AML-193 (cell line): ENCODE measurements around the gene BMAL1.
A peak's percentile ranks its signal among the peaks of the same experiment; 100 is the strongest.

Source experiments
- DNase-seq, 2 experiments: peaks; one replicate each; lab custom pipeline; 2025; lab: John Stamatoyannopoulos, UW

BMAL1 gene

GRCh38 chr11:13261591-13262061 is 16.0 kb upstream of the BMAL1 start:
- no peak for DNase-seq

DNA sequence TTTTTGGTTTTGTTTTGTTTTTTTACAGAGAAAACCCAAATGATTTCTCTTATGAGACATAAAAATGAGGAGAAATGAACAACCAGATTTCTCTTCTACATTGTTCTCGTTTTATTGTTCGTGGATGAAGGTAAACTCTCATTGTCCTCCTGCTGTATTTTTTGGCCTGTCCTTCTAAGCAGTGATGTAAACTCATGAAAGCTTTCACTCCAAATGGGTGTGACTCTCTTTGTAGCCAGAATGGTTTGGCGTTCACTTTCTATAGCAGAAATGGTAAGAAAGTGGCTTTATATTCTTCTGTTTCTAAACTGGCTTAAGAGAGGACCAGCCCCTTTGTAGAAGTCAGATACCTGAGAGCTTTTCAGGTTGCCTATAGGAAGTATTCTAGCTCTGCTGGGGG is 15.5 kb upstream of the BMAL1 start:
- DNase-seq: no peak

- DNase-seq: no peak
These were observed 8.8 kb upstream of the BMAL1 start for GRCh38 chr11:13268791-13269190.

- no peak for DNase-seq
These were observed 7.8 kb upstream of the BMAL1 start for GRCh38 chr11:13269775-13270174.

DNA sequence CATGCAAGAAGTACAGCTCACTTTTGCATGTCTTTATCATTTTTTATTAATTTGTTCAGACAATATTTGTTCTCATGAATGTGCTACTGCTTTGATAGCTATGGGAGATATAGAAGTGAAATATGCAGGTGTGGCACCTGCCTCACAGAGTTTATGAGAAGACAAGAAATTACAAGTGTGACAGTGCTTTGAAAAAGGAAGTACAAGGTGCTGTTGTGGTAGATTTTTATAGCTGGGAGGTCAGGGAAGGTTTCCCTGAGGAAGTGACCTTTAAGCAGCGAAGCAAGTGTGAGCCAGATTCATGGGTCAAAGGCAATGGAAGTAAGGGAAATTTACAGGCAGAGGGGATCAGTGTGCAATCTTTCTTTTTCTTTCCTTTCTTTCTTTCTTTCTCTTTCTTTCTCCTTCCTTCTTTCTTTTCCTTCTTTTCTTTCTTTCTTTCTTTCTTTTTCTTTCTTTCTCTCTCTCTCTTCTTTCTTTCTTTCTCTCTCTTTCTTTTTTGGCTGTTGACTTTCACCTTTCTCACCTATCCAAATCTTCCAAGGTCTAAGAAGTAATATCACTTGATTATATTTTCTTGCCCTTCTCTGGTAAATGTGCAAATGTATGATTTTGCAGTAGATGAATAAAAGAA is 6.4 kb upstream of the BMAL1 start:
- DNase-seq: no peak

GRCh38 chr11:13276454-13276831 is 1.1 kb upstream of the BMAL1 start:
- peak in 1 of 2 experiments; percentile 14 for DNase-seq

- peak; percentile 87 for DNase-seq
These were observed 490 bp upstream of the BMAL1 start for GRCh38 chr11:13276832-13277767.

DNA sequence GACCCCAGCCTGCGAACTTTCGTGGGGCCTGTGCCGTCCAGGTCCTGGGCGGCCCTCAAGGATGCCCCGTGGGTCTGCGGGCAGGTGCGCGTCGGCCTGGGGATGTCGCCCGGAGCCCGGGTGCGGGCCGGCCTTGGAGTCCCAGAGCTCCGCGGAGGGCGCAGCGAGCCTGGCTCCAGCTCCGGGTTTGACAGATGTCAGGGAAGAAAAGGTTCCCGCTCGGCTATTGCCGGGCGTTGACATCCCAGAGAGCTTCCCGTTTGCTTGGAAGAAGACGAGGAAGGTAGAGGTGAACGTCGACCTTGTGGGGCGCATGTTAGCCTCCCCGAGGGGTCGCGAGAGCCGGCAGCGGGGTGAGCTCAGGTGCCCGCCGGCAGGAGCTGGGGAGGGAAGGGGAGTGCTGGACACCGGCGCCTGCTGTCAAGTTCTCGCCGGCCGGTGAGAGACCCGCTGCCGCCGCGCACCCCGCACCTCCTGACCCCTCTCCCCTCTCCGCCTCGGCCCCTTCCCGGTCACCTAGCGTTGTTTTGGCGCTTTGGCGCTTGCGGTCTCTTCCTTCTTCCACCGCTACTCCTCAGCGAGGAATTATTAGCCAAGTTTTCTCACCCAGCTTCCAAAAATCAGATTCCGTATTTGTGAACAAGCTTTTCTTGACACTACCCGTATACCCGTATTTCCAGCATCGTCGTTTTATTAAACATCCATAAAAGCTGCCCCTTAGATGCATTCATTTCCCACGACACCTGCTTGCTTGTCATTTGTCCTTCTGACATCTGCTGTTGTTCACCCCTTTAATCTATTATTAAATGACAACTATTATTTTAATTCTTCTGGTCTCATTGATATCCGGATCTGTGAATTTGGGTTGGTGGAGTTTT is 1.3 kb downstream of the BMAL1 start:
- DNase-seq: no peak

- DNase-seq: no peak
These were observed 1.9 kb downstream of the BMAL1 start for GRCh38 chr11:13279487-13279834.

- DNase-seq: no peak
These were observed 2.6 kb downstream of the BMAL1 start for GRCh38 chr11:13280092-13280722.

DNA sequence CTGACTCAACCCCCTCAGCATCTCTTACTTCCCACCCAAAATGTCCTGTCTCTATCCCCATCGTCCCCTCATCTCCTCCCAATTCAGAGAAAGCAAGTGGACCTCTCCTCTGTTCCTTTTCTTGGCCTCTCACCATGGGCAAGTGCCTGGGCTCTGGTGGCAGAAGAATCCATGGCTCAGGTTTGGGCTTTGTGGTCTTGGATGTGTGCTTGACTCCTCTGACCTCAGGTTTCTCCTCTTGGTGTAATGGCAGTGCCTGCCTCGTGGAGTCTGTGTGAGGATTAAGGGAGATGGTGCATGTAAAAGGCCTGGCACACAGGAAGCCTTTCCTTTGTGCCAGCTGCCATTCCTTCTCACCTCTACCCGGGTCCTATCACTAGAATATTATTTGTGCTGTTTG is 3.2 kb downstream of the BMAL1 start:
- no peak for DNase-seq

DNA sequence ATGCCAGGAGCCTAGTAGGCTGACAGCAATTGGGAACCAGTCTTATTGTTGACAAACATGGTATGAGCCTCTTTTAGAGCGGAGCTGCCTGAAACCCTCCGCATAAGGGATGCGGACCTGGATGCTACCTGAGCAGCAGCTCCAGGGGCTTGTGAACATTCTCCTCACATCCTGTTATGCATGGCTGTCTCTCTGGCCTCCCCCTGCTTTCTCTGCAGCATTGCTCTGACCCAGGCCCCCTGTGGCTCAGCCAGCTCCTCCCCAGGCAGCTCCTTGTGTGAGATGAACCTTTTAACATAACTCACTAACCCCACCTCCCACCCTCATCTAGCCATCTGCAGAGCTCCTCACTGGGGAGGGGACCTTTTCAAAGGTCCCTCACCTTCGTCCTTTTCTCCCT is 6.0 kb downstream of the BMAL1 start:
- DNase-seq: no peak

- DNase-seq: no peak
These were observed 7.4 kb downstream of the BMAL1 start for GRCh38 chr11:13284776-13285588.

GRCh38 chr11:13286279-13286821 is 8.8 kb downstream of the BMAL1 start:
- no peak for DNase-seq

- DNase-seq: no peak
These were observed 9.4 kb downstream of the BMAL1 start for GRCh38 chr11:13287036-13287435.

DNA sequence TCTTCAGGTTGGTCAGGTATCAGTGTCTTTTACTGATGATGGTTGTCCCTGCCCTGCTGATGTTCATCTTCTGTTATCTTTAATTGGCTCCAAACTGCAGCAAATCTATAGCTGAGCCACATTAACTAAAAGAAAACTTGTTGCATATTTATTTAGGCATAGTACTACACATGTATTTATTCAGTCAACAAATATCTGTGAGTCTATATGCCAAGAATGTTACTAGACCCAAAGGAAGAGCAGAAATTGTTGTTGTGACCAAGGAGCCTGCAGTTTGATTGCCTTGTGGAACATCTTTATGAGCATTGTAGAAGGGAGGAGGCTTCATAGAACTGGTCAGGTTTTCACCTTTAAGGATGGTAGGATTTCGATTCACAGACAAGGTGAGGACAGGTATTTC is 10.1 kb downstream of the BMAL1 start:
- DNase-seq: no peak

DNA sequence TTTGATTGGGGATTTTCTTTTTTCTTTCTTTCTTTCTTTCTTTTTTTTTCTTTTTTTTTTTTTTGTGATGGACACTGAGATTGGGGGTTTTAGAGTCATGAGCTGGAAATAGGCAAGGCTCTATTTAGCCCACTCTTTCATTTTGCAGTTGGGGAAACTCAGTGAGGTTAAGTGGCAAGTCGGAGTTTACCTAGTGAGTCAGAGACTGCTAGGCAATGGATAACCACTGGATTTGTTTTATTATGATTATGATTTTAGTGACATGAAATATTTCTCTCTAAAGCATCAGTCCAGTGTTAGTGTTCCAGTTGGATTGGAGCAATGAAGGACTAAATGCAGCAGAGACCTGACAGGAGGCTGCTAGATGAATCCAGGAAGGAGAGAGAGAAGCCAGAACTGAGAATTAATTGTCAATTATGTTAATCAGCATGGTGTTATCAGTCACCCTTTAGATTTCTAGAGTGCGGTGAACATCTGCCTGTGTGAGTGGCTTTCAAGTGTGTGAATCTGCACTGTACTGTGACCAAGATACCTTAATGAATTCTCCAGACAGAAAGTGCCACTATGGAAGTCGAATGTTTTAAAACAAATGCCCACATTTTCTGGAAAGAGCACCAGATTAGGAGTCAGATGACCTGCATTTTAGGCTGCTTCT is 10.9 kb downstream of the BMAL1 start:
- no peak for DNase-seq

GRCh38 chr11:13289081-13289480 is 11.5 kb downstream of the BMAL1 start:
- DNase-seq: no peak

- no peak for DNase-seq
These were observed 12.8 kb downstream of the BMAL1 start for GRCh38 chr11:13290221-13290980.

DNA sequence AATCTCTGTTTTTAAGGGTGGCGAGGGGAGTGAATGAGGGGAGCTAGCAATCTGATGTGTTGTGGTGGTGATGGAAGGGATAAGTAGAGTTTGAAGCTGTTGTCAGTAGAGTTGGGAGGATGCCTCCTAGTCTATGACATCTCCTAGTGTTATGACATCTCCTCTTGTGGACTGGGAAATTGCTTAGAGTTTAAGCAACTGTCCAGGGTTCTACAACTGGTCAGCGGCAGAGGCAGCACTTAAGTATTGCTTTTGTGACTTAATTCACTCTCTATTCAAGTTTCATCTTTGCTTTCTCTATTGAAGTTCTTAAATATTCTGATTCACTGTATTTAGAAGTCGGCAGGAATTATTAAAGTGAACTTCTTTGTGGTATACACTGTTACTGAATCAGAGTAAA is 13.8 kb downstream of the BMAL1 start:
- no peak for DNase-seq
